Type B pancreatic cell (in vitro differentiated cells): ENCODE results near the gene PLCXD1. TPM values are rescaled to one million over a fixed set of nuclear protein-coding genes. Genes with fewer than 3 reads are reported as not detected.

ENCODE experiments used
- DNase-seq: peaks from one replicate; pipeline ENCODE4 v3.0.0; 2021; ENCODE audit warnings: mixed read lengths; ENCODE audit not compliant: unreplicated experiment; ENCODE audit errors: extremely low spot score
- H3K27ac Mint-ChIP-seq: 2 replicates; pipeline ENCODE4 v1.8.0; 2021; ENCODE audit warnings: mild to moderate bottlenecking, mixed read lengths
- H3K27me3 Mint-ChIP-seq: 2 replicates; pipeline ENCODE4 v1.8.0; 2021; ENCODE audit warnings: mixed read lengths
- H3K36me3 Mint-ChIP-seq: 2 replicates; pipeline ENCODE4 v1.8.0; 2021; ENCODE audit warnings: mixed read lengths
- H3K4me1 Mint-ChIP-seq: one replicate; pipeline ENCODE4 v1.8.0; 2021; ENCODE audit warnings: mixed read lengths; ENCODE audit not compliant: unreplicated experiment
- H3K4me3 Mint-ChIP-seq: 2 replicates; pipeline ENCODE4 v1.8.0; 2021; ENCODE audit warnings: mild to moderate bottlenecking, mixed read lengths
- H3K9me3 Mint-ChIP-seq: 2 replicates; pipeline ENCODE4 v1.8.0; 2021; ENCODE audit warnings: mixed read lengths
- total RNA-seq: library from RNA; stranded (reverse); gene quantifications from 2 replicates; pipeline ENCODE4 v1.2.1, GENCODE V29; 2021; ENCODE audit warnings: low replicate concordance
- TF ChIP-seq, protein P1 (sequence below): fragments of 200-600 bp; sonication (generic); conservative IDR thresholded peaks from 2 replicates; pipeline ENCODE4 v1.5.0; 2021; ENCODE audit warnings: antibody characterized with exemption, mild to moderate bottlenecking

The PLCXD1 gene
- total RNA-seq, 1 donor from 2014 or later = 54.8 TPM

DNA sequence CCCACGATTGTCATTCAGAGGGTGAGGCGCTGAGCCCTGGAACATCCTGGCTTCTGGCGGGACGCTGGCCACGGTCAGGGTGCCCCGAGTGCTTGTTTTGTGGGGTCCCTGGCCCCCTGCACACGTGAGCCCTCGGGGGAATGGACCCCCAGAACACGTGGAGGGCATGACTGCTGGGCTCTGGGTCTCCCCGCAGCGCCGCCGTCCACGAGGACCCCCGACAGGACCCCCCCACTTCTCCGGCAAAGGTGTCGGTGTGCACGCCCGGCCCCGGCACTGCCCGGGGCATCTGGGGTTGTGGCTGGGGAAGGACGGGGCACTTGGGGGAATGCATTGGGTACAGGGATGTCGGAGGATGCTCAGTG lies 51.3 kb downstream of the PLCXD1 start:
- no peak overlapping the region for H3K4me3 Mint-ChIP-seq
- no peaks in the 10 kb centered on the region for H3K9me3 Mint-ChIP-seq
- DNase-seq = no peak
- no peak overlapping the region for H3K27ac Mint-ChIP-seq
- peaks cover 14% of the 10 kb centered on the region for H3K36me3 Mint-ChIP-seq
- TF ChIP-seq, protein P1, sequence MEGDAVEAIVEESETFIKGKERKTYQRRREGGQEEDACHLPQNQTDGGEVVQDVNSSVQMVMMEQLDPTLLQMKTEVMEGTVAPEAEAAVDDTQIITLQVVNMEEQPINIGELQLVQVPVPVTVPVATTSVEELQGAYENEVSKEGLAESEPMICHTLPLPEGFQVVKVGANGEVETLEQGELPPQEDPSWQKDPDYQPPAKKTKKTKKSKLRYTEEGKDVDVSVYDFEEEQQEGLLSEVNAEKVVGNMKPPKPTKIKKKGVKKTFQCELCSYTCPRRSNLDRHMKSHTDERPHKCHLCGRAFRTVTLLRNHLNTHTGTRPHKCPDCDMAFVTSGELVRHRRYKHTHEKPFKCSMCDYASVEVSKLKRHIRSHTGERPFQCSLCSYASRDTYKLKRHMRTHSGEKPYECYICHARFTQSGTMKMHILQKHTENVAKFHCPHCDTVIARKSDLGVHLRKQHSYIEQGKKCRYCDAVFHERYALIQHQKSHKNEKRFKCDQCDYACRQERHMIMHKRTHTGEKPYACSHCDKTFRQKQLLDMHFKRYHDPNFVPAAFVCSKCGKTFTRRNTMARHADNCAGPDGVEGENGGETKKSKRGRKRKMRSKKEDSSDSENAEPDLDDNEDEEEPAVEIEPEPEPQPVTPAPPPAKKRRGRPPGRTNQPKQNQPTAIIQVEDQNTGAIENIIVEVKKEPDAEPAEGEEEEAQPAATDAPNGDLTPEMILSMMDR = no peak
- no peaks in the 10 kb centered on the region for H3K27me3 Mint-ChIP-seq
- H3K4me1 Mint-ChIP-seq = no peaks in the 10 kb centered on the region

DNA sequence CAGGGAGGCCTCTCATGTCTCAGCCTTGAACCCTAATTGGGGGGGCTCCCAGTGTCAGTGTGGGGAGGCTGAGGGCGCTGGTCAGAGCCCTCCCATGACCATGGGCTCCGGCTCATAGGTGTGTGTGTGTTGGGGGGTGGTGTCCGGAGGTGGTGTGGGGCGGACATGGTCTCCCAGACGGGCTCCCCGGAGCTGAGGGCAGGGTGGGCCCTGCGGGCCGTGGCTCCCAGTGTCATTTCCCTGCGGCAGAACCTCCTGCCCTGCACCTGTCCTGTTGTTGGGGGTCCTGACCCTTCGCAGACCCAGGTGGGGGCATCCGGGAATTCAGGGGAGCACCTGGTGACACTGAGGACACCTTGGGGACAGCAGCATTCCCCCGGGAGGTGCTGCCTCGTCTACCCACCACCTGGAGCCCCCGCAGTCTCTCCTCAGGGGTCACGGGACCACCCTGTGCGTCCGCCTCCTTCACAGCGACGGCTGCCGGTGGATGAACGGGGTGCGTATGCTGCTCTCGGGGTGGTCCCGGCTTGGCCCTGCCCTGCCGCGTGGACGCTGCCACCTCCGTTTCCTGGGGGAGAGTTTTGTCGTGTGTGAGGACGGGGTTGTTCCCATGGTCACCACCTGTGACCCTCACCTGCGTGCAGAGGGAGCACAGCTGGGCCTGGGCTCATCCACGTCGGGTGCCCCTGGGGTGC lies 51.9 kb downstream of the PLCXD1 start:
- H3K27ac Mint-ChIP-seq = no peak overlapping the region
- no peaks in the 10 kb centered on the region for H3K4me1 Mint-ChIP-seq
- TF ChIP-seq, protein P1 = no peak
- H3K36me3 Mint-ChIP-seq = peaks cover 20% of the 10 kb centered on the region
- no peak for DNase-seq
- no peak overlapping the region for H3K4me3 Mint-ChIP-seq
- H3K9me3 Mint-ChIP-seq = no peaks in the 10 kb centered on the region
- no peaks in the 10 kb centered on the region for H3K27me3 Mint-ChIP-seq

DNA sequence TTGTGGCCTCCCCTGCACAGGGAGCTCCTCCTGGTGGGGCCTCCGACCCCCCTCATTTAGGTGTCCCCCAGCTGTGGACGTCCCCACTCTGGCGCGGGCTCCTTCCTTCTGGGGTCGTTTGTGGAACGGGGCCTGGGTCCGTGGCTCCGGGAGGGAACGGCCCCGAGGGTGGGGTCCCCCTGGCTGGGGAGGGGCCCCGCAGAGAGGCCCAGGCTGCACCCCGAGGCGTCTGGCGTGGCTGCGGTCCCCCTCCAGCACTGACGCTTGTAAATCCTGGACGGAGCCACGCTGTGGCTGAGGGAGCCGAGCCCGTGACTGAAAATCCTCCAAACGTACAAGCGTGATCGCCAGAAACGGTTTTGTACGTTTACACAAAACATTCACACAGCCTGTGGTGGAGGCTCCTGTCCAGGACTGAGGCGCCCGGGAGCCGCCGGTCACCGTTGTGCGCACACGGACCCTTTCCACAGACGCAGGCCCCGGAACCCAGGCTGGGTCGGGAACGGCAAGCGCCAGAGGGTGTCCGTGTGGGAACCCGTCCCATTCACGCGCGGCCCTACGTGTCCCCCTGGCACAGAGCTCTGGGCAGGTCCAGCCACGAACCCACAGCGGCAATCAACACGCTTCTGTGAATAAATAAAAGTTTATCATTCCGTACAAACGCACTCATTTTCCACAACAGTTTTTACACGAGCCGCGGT lies 52.6 kb downstream of the PLCXD1 start:
- no peak overlapping the region for H3K27ac Mint-ChIP-seq
- TF ChIP-seq, protein P1 = no peak
- H3K27me3 Mint-ChIP-seq = no peaks in the 10 kb centered on the region
- peaks cover 20% of the 10 kb centered on the region for H3K36me3 Mint-ChIP-seq
- no peaks in the 10 kb centered on the region for H3K4me1 Mint-ChIP-seq
- DNase-seq = no peak
- H3K9me3 Mint-ChIP-seq = no peaks in the 10 kb centered on the region
- no peak overlapping the region for H3K4me3 Mint-ChIP-seq

DNA sequence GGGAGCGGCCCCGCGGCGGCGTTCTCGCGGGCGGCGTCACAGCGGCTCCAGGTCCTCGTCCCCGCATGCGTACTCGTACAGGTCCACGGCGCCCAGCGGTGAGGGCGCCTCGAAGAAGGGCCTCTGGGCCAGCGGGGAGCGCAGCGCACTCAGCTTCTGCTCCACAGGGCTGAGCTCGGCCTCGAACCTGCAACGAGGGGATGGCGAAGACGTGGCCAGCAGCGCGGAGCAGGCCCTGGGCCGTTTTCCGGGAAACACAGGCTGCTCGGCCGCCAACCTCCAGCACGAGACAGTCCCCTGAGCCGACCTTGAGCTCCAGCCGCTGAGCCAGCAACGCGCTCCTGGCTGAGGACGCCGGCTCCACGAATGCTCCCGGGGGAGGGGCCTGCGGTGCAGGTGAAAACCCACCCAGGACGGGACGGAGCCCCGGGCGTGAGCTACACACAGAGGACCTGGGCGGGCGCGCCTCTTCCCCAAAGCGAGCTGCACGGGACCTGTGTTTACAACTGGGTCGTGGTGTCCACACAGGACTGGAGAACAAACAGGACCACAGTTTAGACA lies 53.2 kb downstream of the PLCXD1 start:
- Mint-ChIP-seq H3K36me3 (peaks cover 20% of the 10 kb centered on the region), H3K27me3 (no peaks in the 10 kb centered on the region), H3K9me3 (no peaks in the 10 kb centered on the region), H3K4me3 (no peak overlapping the region), H3K4me1 (no peaks in the 10 kb centered on the region), H3K27ac (no peak overlapping the region)
- DNase-seq = no peak
- TF ChIP-seq, protein P1 = no peak

DNA sequence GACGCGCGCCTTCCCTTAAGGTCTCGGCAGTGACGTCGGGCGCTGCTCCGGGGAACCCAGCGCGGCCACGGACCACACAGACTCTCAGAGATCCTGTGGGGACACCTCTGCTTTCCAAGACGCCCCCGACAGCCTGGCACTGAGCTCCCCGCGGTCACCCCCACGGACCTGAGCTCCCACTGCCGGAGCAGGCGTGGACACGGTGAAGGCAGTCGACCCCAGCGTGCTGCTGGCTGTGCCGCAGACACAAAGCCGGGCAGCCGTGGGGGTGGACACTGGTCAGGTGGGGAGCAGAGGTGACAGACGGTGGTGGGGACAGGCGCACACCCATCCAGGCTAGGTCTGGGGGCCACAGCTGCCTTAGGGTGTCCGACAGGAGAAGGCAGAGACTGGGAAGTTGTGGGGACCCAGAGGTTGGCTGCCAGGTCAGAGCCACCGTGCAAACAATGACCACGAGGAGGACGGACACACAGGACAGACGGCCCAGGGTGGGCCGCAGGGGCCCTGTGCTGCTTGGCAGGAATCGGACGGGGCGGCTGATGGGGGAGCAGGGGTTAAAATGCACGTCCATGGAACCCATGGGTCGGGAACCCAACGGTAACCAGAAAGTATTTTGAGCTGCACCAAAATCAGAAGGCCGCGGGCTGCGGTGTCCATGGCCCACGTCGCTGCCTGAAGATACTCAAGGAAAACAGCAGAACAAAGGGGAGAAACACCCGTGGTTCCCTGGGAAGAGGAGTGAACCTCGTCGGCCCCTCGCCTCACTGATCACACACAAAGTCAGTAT lies 54.0 kb downstream of the PLCXD1 start:
- H3K36me3 Mint-ChIP-seq = peaks cover 20% of the 10 kb centered on the region
- no peak overlapping the region for H3K4me3 Mint-ChIP-seq
- no peaks in the 10 kb centered on the region for H3K4me1 Mint-ChIP-seq

More for the DNA sequence above, 54.0 kb downstream of the PLCXD1 start:
- no peak overlapping the region for H3K27ac Mint-ChIP-seq
- no peak for DNase-seq
- TF ChIP-seq, protein P1 = no peak
- no peaks in the 10 kb centered on the region for H3K27me3 Mint-ChIP-seq
- H3K9me3 Mint-ChIP-seq = no peaks in the 10 kb centered on the region
